ENCODE results near the gene YAF2.
"Not testable (repeated sequence)": the region's sequence is repeated elsewhere in the genome, so short reads cannot be mapped to it uniquely, and the experiment has no call there.

Gene YAF2

DNA sequence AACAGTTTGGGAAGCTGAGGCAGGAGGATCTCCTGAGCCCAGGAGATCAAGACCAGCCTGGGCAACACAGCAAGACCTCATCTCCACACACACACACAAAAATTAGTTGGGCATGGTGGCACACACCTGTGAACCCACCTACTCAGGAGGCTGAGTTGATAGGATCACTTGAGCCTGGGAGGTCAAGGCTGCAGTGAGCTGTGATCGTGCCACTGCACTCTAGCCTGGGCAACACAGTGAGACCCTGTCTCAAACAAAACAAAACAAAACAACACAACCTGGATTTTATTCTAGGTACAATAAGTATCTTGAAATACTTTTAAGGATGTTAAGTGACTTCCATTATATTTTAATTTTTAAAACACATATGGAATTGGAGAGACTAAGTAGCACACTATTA lies 45.8 kb downstream of the YAF2 start:
- DNase-seq: no peak

DNA sequence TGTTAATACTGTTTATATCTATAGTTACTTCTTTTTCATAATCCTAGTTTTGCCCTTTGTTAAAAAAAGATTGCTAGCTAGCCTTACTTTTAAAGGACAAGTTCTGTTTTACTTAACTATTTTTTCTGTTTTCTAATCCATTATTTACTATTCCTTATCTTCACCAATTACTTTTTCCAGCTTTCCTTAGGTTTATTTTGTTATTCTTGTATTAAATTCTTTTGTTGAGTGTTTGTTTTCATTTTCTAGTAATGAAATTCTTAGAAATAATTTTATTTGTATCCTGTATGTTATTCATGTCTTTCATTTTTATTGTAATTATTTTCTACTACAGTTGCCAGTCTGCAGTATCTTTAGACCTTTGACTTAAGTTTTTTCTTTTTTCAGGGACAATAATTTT lies 47.7 kb downstream of the YAF2 start:
- DNase-seq: no peak

DNA sequence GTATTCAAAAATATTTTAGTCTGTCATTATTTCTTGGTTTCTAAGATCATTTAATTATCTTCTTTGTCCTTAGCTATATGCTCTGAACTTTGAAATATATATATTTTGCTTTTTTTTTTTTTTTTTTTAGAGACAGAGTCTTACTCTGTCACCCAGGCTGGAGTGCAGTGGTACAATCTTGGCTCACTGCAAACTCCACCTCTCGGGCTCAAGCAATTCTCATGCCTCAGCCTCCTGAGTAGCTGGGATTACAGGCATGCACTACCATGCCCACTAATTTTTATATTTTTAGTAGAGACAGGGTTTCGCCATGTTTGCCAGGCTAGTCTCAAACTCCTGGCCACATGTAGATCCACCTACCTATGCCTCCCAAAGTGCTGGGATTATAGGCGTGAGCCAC lies 49.8 kb downstream of the YAF2 start:
- DNase-seq: not testable (repeated sequence)

DNA sequence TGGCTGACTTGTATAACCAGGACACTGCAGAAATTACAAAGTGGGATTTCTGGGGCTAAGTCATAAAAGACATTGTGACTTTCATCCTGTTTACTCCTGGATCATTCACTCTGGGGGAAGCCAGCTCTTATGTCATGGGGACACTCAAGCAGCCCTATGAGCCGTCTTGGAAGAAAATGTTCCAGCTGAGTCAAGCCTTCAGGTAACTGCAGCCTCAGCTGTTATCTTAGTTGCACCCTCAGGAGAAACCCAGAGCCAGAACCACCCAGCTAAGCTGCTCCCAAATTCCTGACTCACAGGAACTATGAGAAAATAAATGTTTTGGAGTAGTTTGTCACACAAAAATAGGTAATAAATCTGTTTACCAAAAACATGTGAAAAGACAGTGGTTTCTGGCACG lies 50.2 kb downstream of the YAF2 start:
- no peak for DNase-seq

DNA sequence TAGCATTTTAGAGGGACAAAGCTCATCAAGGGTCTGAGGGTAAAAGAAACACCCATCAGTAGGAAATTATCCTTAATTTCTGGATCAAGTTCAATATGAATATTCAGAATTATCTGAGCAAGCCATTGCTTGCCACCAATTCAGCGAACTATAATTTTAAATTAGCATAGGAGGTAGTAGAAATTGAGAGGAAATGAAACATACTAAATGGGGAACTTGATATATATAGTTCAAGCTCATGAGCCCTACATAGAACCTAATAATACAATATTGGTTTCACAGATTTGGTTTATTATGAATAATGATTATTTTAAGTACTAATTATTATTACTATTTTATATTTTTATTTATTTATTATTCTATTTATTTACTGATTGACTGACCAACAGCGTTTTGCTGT lies 51.3 kb downstream of the YAF2 start:
- DNase-seq: no peak

DNA sequence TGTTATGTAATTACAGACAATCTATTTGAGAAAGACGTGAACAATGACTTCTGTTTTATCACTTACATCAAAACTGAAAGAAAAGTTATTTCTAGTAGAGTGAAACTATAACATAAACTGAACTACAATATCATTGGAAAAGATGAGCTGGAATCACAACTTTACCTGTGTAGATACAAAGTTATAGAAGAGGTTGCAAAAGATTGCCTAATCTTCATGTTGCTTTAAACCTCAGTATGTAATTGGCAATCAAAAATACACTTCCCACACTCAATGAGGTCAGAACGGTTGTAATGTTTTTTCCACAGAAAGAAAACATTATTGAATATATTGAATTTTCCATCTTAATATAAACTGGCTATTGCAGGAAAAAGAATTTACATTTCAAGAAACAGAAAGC lies 55.7 kb downstream of the YAF2 start:
- DNase-seq: no peak

DNA sequence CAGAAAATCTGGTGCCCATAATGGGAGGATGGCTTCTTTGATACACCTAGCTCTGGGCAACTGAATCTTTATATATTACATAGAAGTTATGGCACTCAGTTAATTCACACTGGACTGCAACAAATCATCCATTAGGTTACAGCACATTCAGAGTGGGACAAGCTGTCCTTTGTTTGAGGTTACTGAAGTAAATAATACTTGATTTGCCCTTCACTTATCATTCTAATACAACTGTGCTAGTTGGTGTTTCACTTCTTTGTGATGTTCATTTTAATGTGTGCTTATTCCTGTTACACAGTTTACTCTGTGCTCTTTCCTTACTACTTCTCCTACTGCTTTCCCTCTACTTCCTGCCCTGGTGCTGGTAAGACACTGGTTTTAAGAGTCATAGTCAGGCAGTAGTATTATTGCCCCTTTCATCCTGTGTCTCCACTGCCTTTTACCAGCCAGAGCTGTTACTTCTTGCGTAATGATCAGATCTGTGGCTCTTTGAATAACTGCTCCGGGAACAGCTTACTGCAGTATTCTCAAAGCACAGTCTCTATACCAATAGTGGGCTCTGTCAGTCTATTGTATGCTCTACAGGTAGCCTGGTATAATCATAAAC lies 57.0 kb downstream of the YAF2 start:
- peak; percentile 77 for DNase-seq

DNA sequence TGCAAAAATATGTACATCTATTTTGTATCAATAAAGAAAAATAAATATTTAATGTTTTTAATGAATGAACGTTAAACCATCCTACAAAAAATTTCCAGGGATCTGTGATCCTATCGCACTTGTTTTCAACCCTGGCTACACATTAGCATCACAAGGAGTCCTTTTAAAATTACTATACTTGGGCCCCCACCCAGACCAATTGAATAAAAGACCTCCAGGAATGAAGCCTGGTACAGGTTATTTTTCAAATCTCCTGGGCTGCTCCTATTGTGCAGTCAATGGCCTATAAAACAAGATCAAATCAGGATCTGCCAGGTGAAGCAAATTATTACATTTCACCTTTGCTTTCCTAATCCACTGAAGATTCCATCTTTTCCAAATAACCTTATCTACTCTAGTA lies 59.9 kb downstream of the YAF2 start:
- no peak for DNase-seq

DNA sequence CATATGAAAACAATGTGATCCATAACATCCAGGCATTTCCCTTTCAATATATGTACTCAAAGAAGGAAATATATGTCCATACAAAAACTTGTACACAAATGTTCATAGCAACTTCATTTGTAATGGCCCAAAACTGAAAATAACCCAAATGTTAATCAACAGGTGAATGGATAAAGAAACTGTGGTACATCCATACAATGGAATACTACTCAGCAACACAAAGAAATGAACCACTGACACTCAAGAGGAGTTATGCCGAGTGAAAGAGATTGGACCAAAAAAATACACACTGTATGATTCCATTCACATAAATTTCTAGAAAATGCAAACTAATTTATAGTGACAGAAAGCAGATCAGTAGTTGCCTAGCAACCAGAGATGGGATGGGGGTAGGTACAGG lies 63.1 kb downstream of the YAF2 start:
- DNase-seq: no peak

DNA sequence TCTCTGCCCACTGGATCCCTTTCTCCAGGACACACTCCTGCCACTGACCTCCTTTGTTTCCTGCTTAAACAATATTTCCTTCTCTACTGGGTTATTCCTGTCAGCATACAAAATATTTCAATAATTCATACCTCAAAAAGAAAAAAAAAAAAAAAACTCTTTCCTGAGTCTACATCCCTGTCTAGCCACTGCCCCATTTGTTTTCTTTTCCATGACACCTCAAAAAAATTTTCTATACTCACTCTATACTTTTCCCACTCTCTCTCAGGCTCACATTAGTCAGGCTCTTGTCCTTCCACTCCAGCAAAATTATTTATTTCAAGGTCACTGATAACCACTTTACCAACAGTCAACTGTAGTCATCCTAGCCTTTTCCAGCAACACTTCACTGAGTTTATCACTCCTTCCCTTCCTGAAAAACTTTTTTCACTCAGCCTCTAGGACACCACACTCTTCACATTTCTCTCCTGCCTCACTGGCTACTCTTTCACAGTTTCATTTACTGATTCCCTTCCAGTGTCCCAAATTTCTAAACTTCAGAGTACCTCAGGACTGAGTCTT lies 64.0 kb downstream of the YAF2 start:
- no peak for DNase-seq

DNA sequence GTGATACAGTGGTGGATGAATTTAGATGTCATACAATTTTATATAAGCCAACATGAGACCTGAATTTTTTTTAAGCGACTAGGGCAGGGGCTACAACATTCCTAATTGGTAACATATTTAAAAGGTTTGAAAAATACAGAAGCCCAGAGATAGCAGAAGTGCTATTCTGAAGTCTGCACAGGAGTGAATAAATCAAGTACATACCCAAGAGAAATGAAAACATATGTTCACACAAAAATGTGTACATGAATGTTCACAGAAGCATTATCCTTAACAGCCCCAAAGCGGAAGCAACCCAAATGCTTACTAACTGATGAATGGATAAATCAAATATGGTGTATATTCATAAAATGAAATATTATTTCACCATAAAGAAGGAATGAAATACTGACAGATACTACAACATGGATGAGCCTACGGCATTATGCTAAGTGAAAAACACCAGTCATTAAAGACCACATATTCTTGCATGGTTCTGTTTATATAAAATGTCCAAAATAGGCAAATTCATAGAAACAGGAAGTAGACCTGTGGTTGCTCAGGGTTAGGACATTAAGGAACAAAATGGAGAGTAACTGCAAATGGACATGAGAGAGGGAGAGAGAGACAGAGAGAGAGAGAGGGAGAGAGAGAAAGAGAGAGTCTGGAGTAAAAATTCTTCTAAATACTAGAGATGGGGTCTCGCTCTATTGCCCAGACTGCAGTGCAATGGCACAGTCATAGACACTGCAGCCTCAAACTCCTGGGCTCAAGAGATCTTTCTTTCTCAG lies 65.4 kb downstream of the YAF2 start:
- peak; percentile 57 for DNase-seq

DNA sequence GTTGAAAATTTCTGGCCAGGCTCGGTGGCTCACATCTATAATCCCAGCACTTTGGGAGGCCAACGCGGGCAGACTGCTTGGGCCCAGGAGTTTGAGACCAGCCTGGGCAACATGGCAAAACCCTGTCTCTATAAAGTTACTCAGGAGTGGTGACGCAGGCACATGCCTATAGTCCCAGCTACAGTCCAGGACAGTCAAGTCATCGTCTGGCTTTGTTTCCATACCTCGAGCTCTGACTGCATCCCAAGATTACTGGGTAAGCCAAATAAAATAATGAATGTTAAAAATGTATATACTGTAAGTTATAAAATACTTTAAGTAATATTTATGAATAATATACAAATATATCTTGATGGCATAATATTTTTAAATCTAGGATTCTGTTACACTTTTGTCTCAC lies 70.3 kb downstream of the YAF2 start:
- DNase-seq: no peak

DNA sequence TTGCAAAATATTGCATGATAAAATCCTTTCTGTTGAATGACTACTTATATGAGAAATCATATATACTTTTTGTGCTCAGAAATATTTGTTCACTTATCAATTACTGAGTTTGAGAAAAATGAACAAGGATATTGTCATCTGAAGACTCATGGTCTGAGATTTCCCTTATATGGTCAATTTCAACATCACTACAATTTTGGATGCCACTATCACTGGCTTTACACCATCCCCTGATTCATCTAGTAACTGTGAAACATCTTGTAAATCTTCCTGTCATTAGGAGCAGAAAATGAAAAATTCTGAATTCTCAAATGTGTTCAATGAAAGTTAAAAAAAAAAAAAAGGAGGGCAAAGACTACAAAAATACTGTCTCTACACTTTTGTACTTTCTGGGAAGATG lies 71.5 kb downstream of the YAF2 start:
- no peak for DNase-seq

DNA sequence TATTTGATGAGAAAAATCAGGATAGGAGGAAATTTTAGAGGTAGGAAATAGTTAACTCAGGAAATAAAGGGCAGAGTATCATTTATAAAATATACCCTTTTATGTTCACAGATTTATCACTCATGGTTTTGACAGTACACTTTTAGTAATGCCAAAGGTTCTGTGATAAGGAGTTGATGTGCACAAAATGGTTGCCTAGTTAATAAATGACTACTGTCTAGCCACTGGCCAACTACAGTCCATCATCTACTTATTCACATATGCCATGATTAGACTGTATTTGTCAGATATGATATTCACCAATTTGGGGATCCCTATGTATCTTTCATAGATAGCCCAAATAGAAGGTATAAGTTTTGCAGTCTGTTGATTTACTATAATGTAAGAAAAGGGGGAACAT lies 74.1 kb downstream of the YAF2 start:
- DNase-seq: no peak

DNA sequence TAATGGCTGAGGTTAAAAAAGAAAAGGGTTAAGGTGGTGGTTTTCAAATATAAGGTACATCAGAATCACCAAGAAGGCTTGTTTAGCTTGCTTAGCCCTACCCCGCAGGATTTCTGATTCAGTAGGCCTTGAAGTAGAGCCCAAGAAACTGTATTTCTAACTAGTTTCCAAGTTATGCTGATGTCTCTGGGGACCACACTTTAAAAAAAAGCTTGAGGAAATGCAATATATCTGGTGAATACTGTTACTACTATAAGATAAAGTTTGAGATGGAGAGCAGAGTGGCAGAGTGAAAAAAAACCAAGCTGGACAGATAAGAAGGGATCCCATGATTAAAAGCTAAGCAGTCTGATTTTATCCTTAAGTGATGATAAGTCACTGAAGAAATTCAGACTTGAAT lies 75.1 kb downstream of the YAF2 start:
- DNase-seq: no peak

DNA sequence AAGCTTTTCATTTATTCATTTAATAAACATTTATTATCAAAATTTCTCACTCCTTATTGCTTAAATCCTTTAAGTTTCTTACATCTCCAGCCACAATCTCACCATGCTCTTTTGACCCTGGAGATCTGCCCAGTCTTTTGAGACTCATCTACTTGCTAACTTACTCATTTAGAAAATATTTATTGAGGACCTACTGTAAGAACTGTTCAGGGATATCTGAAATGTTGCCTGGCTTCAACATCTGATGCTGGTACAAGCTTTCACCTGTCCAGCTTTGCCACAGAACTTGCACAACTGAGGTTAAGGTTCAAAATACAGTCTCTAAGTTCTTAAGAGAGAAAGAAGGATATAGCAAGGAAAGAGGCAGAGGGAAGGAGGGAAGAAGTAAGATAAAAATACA lies 75.9 kb downstream of the YAF2 start:
- DNase-seq: no peak

DNA sequence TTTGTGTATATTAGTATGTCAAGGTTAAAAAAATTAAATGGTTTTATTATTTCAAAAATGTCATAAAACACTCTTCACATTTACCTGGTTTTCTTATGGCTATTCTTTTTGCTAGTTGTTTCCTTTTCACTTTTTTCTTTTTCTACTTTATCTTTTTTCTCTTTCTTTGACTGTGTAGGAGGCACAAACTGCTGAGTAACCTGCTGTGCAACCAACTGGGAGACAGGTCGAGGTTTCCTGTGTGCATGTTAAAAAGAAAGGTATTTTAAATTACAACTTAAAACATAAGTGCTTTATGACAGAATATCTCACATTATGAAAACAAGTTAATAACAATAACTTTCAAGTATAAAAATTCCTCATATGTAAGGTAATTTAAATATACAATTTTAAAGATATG lies 76.5 kb downstream of the YAF2 start:
- DNase-seq: peak; percentile 12

DNA sequence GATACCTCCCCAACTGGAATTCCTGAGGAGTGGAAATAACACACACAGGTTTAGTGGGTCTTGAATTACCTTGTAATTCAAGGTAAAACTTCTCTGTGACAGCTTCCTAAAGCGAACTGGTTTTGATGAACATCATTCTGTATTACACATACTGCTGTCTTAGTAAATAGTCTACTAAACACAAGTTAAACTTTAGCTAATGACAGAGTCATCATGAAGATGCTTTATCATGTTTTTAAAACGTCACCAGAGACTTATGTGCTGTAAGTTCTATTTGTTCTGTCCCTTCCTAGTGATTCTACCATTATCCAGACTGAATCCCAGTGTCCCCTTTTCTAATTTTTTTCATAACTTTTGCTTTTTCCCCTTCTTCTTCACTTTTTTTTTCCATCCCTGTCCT lies 81.8 kb downstream of the YAF2 start:
- no peak for DNase-seq

DNA sequence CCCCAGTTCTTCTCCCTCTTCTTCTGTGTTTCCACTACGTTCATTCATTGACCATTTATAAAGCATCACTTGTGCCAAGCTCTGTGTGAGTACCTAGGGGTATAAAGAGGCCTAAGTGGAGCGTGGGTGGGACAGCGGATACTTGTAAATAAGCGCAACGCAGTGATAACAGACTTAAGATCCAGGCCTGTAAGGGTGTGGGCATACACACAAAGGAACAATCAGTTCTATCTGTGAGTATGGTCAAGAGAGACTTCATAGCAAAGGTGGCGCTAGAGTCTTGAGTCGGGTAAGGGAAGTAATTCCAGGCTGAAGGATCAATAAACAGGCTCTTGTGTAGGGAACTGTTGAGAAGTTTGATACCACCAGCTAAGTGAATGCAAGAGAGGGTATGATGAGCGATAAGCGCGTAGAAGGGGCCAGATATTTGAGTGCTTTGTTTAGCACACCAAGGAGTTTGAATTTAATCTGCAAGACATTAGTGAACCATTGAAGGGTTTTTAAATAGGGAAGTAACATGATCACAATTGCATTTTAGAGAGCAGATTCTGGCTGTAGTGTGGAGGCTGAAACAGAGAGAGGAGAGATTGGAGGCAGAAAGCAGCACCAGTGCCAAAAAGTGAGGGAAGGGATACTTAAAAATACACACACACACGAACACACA lies 92.4 kb downstream of the YAF2 start:
- DNase-seq: peak; percentile 51

DNA sequence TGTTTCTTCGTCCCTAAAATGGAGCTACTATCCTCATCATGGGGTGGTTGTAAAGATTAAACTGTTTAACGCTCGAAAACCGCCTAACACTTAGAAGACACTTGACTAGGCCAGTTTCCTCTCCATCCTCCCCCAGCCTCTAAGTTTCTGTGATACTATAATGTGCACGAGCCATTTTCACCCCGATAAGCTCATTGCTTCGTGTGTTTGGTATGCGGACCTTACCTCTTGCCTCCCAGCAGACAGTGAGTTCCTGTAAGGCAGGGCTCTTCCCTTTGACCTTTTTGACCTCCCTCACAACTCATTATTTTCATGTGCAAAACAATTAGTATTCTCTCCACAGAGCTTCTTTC lies 92.9 kb downstream of the YAF2 start:
- no peak for DNase-seq

DNA sequence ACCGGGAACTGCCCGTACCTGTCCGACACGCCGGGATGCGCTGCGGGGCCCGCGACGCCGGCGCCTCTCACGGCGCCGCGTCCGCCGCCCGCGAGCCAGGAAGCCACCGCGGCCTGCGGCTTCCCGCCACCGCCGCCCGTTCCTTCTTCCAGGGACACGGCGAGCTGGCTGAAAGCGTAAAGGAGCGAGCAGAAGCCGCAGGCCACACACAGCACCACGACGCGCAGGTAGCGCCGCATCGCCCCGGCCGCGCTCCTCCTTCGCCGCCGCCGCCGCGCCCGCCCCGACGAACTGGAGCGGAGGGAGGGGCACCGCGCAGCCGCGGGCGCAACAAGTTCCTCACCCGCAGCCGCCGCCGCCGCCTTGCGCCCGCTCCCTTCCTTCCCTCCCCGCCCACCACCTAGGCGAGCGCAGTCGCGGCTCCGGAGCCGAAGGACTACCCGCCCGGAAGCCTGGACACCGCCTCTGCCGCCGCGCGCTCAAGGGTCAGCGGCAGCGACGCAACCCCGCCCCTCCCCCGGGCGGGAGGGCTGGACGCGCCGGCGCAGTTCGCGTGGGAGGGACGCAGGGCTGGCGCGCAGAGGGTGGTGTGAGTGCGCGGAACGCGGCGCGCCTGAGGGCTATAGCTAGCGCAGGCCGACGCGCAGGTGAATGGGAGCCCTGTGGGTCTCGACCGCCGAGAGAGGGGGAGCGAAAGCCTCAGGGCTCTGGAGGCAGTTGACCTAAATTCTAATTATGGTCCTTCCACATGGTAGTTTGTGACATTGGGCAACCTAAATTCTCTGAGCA lies 93.4 kb downstream of the YAF2 start, which contains the start of gene GXYLT1:
Gene GXYLT1, minus strand, starts transcription at position 467 of the 789 bp plus-strand sequence. Its CDS starts 228 bp downstream, at position 239.
- DNase-seq: peak; percentile 93

DNA sequence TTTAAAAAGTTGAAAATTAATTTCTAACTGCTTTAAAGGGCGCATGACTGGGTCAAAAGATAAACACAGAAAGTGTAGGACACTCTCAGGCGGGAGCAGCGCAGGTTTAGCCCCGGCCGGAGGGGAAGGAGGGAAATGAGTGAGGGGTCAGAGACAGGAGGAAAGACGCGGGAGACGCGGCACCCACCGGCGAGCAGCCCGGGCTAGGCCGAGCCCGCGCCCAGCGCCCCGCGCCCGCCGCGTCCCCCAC lies 94.0 kb downstream of the YAF2 start:
- peak; percentile 55 for DNase-seq

DNA sequence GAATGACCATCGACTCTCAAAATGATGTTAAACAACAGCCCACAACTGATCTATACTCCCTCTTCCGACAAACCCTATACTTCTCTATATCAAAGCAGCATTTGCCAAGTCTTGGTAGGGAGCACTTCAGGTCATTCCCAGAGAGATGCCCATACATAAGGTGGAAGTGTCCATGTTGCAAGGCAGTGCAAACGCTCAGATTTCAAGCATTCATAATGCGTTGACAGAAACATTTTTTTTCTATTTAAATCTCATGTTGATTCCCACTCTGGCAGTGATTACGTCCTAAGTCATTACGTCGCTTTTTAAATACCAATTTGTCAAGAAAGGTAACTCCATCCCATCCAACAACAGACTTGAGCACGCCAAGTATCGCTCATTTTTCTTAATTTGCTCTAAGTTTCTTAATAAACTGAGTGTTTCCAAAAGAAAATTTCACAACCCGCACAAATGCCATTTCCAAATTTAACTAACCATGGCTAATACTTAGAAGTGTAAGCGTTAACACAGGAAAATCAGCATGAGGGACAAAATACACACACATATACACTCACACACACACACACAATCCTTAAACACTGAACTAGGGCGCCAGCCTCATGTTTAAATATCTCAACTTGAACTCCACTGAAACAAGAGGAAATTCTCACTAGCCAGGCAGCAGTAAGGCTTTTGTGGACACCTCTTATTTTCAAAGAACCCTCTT lies 94.4 kb downstream of the YAF2 start:
- DNase-seq: peak; percentile 55
